ENCODE results near the gene EPHA1.

- TF ChIP-seq CTCF (IDR thresholded peaks at IDR 0.05; ENCODE audit: low read depth, low read length, missing input control) (no peak), REST (IDR thresholded peaks at IDR 0.05) (no peak), FOXA2 (IDR thresholded peaks at IDR 0.05) (no peak), YY1 (IDR thresholded peaks at IDR 0.05) (no peak), JUND (IDR thresholded peaks at IDR 0.05) (no peak)
Observed at GRCh38 chr7:143347950-143348349, 60.7 kb downstream of the EPHA1 start.
